NCI-H774 (cell line): ENCODE measurements around the gene ADD1.

Source experiments
- DNase-seq: peaks from one replicate; lab custom pipeline; 2025; lab: John Stamatoyannopoulos, UW

ADD1 gene

DNA sequence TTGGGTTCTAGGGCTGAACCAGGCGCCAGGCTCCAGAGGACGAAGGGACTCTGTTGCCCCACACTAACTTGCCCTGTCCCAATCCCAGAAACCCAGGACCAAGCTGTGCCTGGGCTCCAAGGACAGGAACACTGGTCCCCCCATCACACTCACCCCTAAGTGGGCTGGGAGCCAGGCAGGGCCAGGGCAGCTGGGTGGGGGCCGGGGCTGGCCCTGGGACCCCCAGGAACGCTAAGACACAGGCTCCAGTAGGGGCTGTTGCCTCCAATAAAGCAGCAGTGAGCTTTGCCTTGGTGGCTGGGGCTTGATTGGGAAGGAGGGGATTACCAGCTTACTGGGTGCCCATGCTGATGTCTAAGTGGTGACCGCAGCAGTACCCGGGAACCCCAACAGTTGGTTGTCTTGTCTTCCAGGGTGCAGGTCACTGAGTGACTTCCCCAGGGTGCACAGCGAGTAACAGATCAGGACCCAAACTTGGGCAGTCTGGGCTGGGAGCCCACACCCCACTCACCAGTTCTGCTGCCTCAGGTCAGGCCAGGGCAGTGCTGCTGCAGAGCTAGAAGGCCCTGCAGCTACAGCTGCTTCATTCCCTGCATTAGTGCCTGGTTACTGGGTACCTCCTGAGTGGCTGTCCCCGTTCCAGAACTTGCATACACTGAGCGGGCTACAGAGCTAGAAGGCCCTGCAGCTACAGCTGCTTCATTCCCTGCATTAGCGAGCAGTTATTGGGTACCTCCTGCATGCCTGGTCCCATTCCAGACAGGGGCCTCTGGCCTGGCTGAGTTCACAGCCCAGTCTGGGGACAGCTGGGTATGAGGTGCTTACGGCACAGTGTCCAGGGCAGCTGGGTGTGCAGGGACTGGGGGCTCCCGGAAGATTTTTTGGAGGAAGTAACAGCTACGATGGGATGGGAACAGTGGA, 9.4 kb upstream of the ADD1 start:
- DNase-seq: no peak

DNA sequence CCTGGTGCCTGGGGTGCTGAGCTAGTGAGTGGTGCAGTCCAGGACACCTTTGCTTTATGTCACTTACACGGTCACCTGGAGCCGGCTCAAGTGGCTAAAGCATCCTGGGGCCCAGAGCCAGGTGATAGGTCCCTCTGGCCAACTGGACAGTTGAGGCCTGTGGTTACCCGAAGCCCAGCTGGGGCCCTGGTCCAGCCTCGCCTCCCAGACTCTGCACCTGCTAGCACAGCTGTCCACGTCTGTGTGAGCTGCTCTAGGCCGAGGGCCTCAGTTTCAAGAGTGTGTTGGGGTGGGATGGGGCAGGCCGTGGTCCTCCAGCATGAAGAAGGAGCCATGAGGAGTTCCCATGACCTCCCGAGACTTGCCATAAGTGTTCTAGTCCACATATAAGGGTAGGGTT, 7.7 kb upstream of the ADD1 start:
- DNase-seq: no peak

DNA sequence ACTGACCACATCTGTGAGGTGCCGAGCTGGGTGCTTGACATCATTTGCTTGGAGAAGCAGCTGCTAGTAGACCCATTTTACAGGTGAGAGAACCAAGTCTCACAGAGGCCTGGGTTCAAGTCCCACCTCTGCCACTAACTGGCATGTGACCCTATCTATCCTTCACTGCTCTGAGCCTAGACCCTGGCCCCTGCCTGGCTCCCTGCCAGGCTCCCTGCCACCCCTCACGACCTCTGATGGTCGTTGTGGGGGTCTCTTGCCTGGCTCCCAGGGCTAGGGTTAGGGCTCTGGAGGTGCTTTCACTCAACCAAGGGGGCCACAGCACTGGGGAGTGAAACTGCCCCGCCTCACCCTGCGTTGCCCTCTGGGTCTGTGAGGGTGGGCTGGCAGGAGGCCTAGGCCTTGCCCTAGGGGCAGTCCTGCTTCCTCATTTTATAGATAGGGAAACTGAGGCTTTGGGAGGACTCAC, 7.2 kb upstream of the ADD1 start:
- DNase-seq: no peak

DNA sequence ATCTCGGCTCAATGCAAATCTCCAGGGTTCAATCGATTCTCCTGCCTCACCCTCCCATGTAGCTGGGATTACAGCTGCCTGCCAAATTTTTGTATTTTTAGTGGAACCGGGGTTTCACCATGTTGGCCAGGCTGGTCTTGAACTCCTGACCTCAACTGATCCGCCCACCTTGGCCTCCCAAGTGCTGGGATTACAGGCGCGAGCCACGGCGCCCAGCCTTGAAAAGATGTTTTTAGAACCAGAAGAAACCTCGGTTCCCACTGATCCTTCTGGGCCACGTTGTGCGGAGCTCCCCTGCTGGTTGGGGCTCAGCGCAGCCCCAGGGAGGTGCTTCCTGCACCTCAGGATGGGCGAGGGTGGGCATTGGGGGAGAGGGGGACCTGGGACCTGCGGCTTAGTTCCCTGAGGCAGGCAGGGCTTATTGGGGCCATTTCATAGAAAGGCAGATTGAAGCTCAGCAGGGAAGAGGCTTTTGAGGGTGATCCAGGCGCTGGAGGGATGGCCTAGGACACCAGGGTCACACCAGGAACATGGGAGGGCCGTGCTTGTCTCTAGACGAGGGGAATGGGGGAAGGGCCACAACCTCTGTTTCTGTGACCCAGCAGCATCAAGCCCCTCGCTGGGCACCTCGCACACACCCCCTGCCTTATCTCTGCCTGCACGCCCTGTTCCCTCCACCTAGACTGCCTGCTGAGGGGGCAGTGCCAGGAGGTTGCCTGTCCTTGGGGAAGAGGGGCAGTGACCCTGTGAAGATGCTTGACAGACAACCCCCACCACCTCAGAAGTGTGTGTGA, 6.3 kb upstream of the ADD1 start:
- no peak for DNase-seq

GRCh38 chr4:2837904-2838496, 5.6 kb upstream of the ADD1 start:
- no peak for DNase-seq

DNA sequence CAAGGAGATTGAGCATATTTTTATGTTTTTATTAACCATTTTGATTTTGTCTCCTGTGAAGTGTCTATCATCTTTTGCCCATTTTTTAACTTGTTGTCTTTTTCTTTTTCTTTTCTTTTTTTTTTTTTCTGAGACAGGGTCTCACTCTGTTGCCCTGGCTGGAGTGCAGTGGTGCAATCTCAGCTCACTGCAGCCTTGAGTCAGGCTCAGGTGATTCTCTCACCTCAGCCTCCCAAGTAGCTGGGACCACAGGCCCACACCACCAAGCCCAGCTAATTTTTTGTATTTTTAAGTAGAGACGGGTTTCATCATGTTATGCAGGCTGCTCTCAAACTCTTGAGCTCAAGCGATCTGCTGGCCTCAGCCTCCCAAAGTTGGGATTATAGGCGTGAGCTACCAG, 4.6 kb upstream of the ADD1 start:
- no peak for DNase-seq

- DNase-seq: no peak
Observed at GRCh38 chr4:2842687-2843262, 869 bp upstream of the ADD1 start.

- no peak for DNase-seq
Observed at GRCh38 chr4:2843941-2844584, 419 bp downstream of the ADD1 start.

- DNase-seq: no peak
Observed at GRCh38 chr4:2846172-2846571, 2.5 kb downstream of the ADD1 start.

GRCh38 chr4:2847302-2847871, 3.7 kb downstream of the ADD1 start:
- DNase-seq: no peak

DNA sequence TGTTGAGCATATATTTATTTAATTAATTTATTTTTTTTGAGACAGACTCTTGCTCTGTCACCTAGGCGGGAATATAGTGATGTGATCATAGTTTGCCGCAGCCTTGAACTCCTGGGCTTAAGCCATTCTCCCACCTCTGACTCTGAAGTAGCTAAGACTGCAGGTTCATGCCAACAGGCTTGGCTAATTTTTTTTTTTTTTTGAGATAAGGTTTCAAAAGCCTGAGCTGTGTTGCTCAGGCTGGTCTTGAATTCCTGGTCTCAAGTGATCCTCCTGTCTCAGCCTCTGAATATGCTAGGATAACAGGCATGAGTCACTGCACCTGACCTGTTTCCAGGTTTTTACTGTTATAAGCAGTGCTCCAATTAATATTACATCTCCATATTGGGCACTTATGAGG, 4.8 kb downstream of the ADD1 start:
- no peak for DNase-seq

GRCh38 chr4:2849267-2850152, 5.9 kb downstream of the ADD1 start:
- no peak for DNase-seq

- no peak for DNase-seq
Observed at GRCh38 chr4:2850966-2851798, 7.5 kb downstream of the ADD1 start.

- DNase-seq: no peak
Observed at GRCh38 chr4:2852481-2852921, 8.9 kb downstream of the ADD1 start.

DNA sequence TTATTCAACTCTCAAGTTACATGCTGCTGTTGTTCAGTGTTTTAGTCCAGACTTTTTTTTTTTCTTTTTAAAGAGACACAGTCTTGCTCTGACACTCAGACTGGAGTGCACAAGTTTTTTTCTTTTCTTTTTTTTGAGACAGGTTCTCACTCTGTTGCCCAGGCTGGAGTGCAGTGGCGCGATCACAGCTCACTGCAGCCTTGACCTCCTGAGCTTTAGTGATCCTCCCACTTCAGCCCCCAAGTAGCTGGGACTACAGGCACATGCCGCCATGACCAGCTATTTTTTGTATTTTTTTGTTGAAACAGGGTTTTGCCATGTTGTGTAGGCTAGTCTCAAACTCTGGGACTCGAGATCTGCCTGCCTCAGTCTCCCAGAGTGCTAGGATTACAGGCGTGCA, 11.9 kb downstream of the ADD1 start:
- no peak for DNase-seq

GRCh38 chr4:2856266-2856665, 12.6 kb downstream of the ADD1 start:
- no peak for DNase-seq

DNA sequence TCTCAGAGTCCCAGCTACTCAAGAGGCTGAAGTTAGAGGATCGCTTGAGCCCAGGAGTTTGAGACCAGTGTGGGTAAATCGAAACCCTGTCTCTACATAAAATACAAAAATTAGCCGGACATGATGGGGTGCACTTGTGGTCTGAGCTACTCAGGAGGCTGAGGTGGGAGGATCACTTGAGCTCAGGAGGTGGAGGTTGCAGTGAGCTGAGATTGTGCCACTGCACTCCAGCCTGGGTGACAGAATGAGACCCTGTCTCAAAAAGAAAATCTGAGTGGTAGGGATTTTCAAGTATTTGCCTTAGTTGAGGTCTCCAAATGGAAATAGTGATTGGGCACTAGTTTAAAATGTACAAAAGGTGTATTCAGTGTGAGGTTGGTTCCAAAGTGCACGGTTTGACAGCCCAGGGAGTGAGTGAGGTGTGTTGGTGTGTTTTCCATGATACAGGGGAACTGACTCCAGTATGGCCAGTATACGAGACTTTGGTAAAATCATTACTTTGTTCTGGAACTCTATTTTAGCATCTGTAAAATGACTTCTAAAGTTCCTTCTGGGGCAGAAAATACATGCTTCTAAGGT, 13.8 kb downstream of the ADD1 start:
- DNase-seq: no peak

DNA sequence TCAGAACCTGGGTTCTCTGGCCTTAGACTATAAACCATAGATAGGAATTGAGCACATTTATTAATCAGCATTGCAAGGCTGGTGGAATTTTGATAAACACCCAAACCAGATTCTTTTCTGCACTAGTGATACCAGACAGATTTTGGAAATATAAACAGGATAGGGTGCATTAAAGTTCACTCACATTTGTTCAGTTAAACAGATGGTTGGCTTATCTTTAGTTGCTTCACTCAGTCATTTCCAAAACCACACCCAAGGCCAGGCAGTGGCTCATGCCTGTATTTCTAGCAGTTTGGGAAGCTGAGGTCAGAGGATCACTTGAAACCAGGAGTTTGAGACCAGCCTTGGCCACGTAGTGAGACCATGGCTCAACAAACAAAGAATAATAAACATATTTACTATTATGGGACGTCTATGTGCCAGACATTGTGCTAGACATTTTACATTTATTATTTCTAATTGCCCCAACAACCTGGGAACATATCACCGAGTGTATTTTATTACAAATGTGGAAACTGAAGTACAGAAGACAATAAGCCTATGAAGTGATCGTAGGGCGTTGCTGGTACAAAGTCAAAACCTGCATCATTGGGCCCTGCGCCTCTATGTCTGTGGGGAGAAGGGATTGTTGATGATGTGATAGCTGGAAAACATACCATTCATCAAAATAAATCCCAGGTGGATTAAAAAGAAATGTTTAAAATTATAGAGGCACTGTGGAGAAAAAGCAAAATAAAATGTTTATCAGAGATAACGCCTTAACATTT, 15.0 kb downstream of the ADD1 start:
- no peak for DNase-seq
